ENCODE results near the gene ISOC1. TPM values are rescaled to one million over a fixed set of nuclear protein-coding genes. Genes with fewer than 3 reads are reported as not detected.

The ISOC1 gene
- total RNA-seq, 1 experiment from 2014 or later: 21.1 TPM

- BruUV-seq (replicated peaks): no TSS peak
- CTCF ChIA-PET: no interaction called here
- no peak overlapping the region for H3K27ac ChIP-seq (ENCODE audit: low read depth, low read length, poor library complexity, severe bottlenecking)
- intact Hi-C loops (cut with micrococcal nuclease; ENCODE audit: unreplicated experiment): no loop called here
- no peaks in the 10 kb centered on the region for H3K9me3 ChIP-seq (ENCODE audit: low read depth, low read length, poor library complexity, severe bottlenecking)
- no peak for DNase-seq (ENCODE audit: low spot score)
- H3K4me1 ChIP-seq (ENCODE audit: insufficient read depth, low read length, poor library complexity, severe bottlenecking): no peaks in the 10 kb centered on the region
- H3K4me3 ChIP-seq (ENCODE audit: low read depth, low read length, poor library complexity, severe bottlenecking): no peak overlapping the region
- H3K36me3 ChIP-seq (ENCODE audit: insufficient read depth, low read length, poor library complexity, severe bottlenecking): no peaks in the 10 kb centered on the region
- POLR2A ChIA-PET (ENCODE audit: low non-redundant PET): no interaction called here
- TF ChIP-seq CTCF (conservative IDR thresholded peaks at IDR 0.05; ENCODE audit: low read depth, low read length) (no peak), EZH2 (IDR thresholded peaks at IDR 0.05; ENCODE audit: borderline replicate concordance, low read depth, low read length, poor library complexity, severe bottlenecking) (no peak)
- no peaks in the 10 kb centered on the region for H3K27me3 ChIP-seq (replicated peaks; ENCODE audit: insufficient read depth, low read depth, low read length, poor library complexity)
Observed at GRCh38 chr5:129122560-129122959, 28.0 kb downstream of the ISOC1 start.

DNA sequence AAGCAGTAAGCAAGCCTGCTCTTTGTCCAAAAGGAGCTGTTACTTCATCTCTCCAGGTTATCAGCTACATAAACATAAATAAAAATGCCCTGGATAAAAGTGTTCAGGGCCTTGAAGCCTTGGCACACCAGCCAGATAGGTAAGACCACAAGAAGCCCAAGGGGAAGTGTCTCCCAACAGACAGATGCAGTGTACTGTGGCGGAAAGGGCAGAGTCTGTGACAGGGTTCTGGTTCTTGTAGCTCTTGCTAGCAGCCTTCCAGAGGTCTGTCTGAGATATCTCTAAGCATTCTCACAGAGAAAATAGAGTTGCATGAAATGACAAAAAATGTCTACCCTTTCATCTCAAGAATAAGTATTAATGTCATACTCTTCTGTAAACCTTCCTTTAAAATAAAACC, 30.1 kb downstream of the ISOC1 start:
- no peaks in the 10 kb centered on the region for H3K9me3 ChIP-seq (ENCODE audit: low read depth, low read length, poor library complexity, severe bottlenecking)
- H3K36me3 ChIP-seq (ENCODE audit: insufficient read depth, low read length, poor library complexity, severe bottlenecking): no peaks in the 10 kb centered on the region
- no peak overlapping the region for H3K4me3 ChIP-seq (ENCODE audit: low read depth, low read length, poor library complexity, severe bottlenecking)
- POLR2A ChIA-PET (ENCODE audit: low non-redundant PET): no interaction called here
- TF ChIP-seq EZH2 (IDR thresholded peaks at IDR 0.05; ENCODE audit: borderline replicate concordance, low read depth, low read length, poor library complexity, severe bottlenecking) (no peak), CTCF (conservative IDR thresholded peaks at IDR 0.05; ENCODE audit: low read depth, low read length) (no peak)
- CTCF ChIA-PET: no interaction called here
- no peaks in the 10 kb centered on the region for H3K4me1 ChIP-seq (ENCODE audit: insufficient read depth, low read length, poor library complexity, severe bottlenecking)
- no TSS peak for BruUV-seq (replicated peaks)
- no peak for DNase-seq (ENCODE audit: low spot score)
- no peaks in the 10 kb centered on the region for H3K27me3 ChIP-seq (replicated peaks; ENCODE audit: insufficient read depth, low read depth, low read length, poor library complexity)
- intact Hi-C loops (cut with micrococcal nuclease; ENCODE audit: unreplicated experiment): no loop called here
- H3K27ac ChIP-seq (ENCODE audit: low read depth, low read length, poor library complexity, severe bottlenecking): no peak overlapping the region

- Histone ChIP-seq H3K4me1 (ENCODE audit: insufficient read depth, low read length, poor library complexity, severe bottlenecking) (no peaks in the 10 kb centered on the region), H3K36me3 (ENCODE audit: insufficient read depth, low read length, poor library complexity, severe bottlenecking) (no peaks in the 10 kb centered on the region), H3K9me3 (ENCODE audit: low read depth, low read length, poor library complexity, severe bottlenecking) (no peaks in the 10 kb centered on the region), H3K27ac (ENCODE audit: low read depth, low read length, poor library complexity, severe bottlenecking) (no peak overlapping the region), H3K27me3 (replicated peaks; ENCODE audit: insufficient read depth, low read depth, low read length, poor library complexity) (no peaks in the 10 kb centered on the region), H3K4me3 (ENCODE audit: low read depth, low read length, poor library complexity, severe bottlenecking) (no peak overlapping the region)
- intact Hi-C loops (cut with micrococcal nuclease; ENCODE audit: unreplicated experiment): no loop called here
- DNase-seq (ENCODE audit: low spot score): no peak
- CTCF ChIA-PET: interaction anchor here (0.7 kb wide), 2 partner anchors 9 to 12 kb away, joined by 3 to 6 read pairs; no protein-coding TSS in a partner anchor
- no TSS peak for BruUV-seq (replicated peaks)
- TF ChIP-seq EZH2 (IDR thresholded peaks at IDR 0.05; ENCODE audit: borderline replicate concordance, low read depth, low read length, poor library complexity, severe bottlenecking): no peak
- no peak for TF ChIP-seq CTCF (conservative IDR thresholded peaks at IDR 0.05; ENCODE audit: low read depth, low read length)
- POLR2A ChIA-PET (ENCODE audit: low non-redundant PET): no interaction called here
Observed at GRCh38 chr5:129125819-129126218, 31.3 kb downstream of the ISOC1 start.

All from A673 (cell line).